GM12878 (cell line): Measurements from ENCODE around the gene DNMT3A. TPM values are rescaled to one million over a fixed set of nuclear protein-coding genes. Genes with fewer than 3 reads are reported as not detected.

Source experiments
- ATAC-seq: fragments of 200-7000 bp; cut with Tn5 transposase; 3 replicates; pipeline ENCODE4 v1.9.1; 2020; ENCODE audit warnings: mild to moderate bottlenecking, moderate library complexity
- BruUV-seq: library from RNA; stranded (reverse); fragments of 400-500 nt; replicated peaks from 2 replicates; lab custom pipeline; 2021; lab: Mats Ljungman, UMichigan
- CTCF ChIA-PET: fragments of 300-600 bp; sonication (Branson Sonifier 250); formaldehyde crosslinking; extraction: SDS; loops from one replicate; lab custom pipeline; 2021; ENCODE audit warnings: inconsistent platforms; lab: Yijun Ruan, JAX
- POLR2A ChIA-PET: fragments of 350-600 bp; formaldehyde crosslinking; extraction: SDS; loops from one replicate; lab custom pipeline; 2021; ENCODE audit warnings: inconsistent platforms; lab: Charles Lee
- RAD21 ChIA-PET: fragments of 300-600 bp; sonication (Branson Sonifier 250); formaldehyde crosslinking; loops from one replicate; lab custom pipeline; 2023; ENCODE audit warnings: antibody characterized with exemption; ENCODE audit not compliant: unreplicated experiment; lab: Charles Lee
- SMC1A ChIA-PET: fragments of 300-600 bp; sonication (Branson Sonifier 250); formaldehyde crosslinking; loops from one replicate; lab custom pipeline; 2023; ENCODE audit not compliant: unreplicated experiment, uncharacterized antibody; lab: Charles Lee
- DNase-seq: peaks from one replicate; pipeline ENCODE4 v3.0.0-alpha.2; 2011; ENCODE audit warnings: low read depth, low spot score
- FAIRE-seq: peaks from 3 replicates; lab custom pipeline; 2011; peaks lifted over from hg19 to GRCh38; lab: Jason Lieb, UNC
- H2AFZ ChIP-seq: 2 replicates; pipeline ENCODE4 v1.6.0; 2011; ENCODE audit warnings: low read depth, low read length, control low read depth; ENCODE audit not compliant: control insufficient read depth
- H3K27ac ChIP-seq: 2 replicates; pipeline ENCODE4 v1.5.1; 2011; ENCODE audit warnings: control low read depth; ENCODE audit not compliant: control insufficient read depth, insufficient read depth
- H3K27me3 ChIP-seq, 2 experiments: replicated peaks in 1 of 2; 2 replicates each; pipeline versions ENCODE4 v1.6.0 to v1.6.1; 2011; ENCODE audit warnings: low read length in 1 of 2; ENCODE audit not compliant: control insufficient read depth in 2 of 2, insufficient read depth in 2 of 2
- H3K36me3 ChIP-seq, 2 experiments: 2 replicates each; pipeline ENCODE4 v1.5.1; 2011; ENCODE audit warnings: low read length in 1 of 2; ENCODE audit not compliant: control insufficient read depth in 2 of 2, insufficient read depth in 2 of 2
- H3K4me1 ChIP-seq: 2 replicates; pipeline ENCODE4 v1.6.1; 2011; ENCODE audit warnings: mild to moderate bottlenecking, low read length, moderate library complexity, mixed read lengths; ENCODE audit not compliant: control insufficient read depth, insufficient read depth
- H3K4me2 ChIP-seq: 2 replicates; pipeline ENCODE4 v1.6.0; 2011; ENCODE audit warnings: control low read depth; ENCODE audit not compliant: control insufficient read depth, insufficient read depth
- H3K4me3 ChIP-seq: fragments of 200-600 bp; sonication (generic); 2 replicates; pipeline ENCODE4 v1.5.1; 2016
- H3K79me2 ChIP-seq: 2 replicates; pipeline ENCODE4 v1.6.0; 2011; ENCODE audit warnings: low read length; ENCODE audit not compliant: control insufficient read depth, insufficient read depth
- H3K9ac ChIP-seq: 2 replicates; pipeline ENCODE4 v1.8.0; 2011; ENCODE audit warnings: low read length, control low read depth, mixed read lengths; ENCODE audit not compliant: control insufficient read depth, insufficient read depth
- H3K9me3 ChIP-seq: replicated peaks from 3 replicates; pipeline ENCODE4 v1.5.1; 2011; ENCODE audit warnings: mild to moderate bottlenecking, low read length; ENCODE audit not compliant: control insufficient read depth, insufficient read depth
- H4K20me1 ChIP-seq: 2 replicates; pipeline ENCODE4 v1.6.0; 2011; ENCODE audit not compliant: control insufficient read depth, insufficient read depth
- EED ChIP-seq: sonication (generic); IDR thresholded peaks from 2 replicates; pipeline ENCODE4 v1.6.1; 2016; ENCODE audit warnings: antibody characterized with exemption, low read depth
- ESRRA ChIP-seq: IDR thresholded peaks from 2 replicates; pipeline ENCODE4 v1.6.1; 2012; ENCODE audit warnings: mild to moderate bottlenecking, low read length, improper control_type of control experiment
- GATAD2B ChIP-seq: fragments of 450-650 bp; conservative IDR thresholded peaks from 2 replicates; pipeline ENCODE4 v1.6.1; 2017; ENCODE audit warnings: low read depth, mild to moderate bottlenecking, moderate library complexity
- IKZF2 ChIP-seq, 2 experiments: fragments of 450-650 bp; IDR thresholded peaks; 2 replicates each; pipeline ENCODE4 v1.6.1; 2017; ENCODE audit warnings: mild to moderate bottlenecking in 2 of 2, moderate library complexity in 2 of 2
- NR2C2 ChIP-seq: IDR thresholded peaks from 2 replicates; pipeline ENCODE4 v1.6.1; 2011; ENCODE audit warnings: borderline replicate concordance, low read depth; ENCODE audit not compliant: control insufficient read depth, insufficient read length
- PRDM15 ChIP-seq: fragments of 450-650 bp; formaldehyde crosslinking; IDR thresholded peaks from 2 replicates; pipeline ENCODE4 v1.4.0; 2020; ENCODE audit warnings: mild to moderate bottlenecking, moderate library complexity
- RCOR1 ChIP-seq: conservative IDR thresholded peaks from 2 replicates; pipeline ENCODE4 v1.6.1; 2012; ENCODE audit warnings: low read depth, low read length, improper control_type of control experiment
- SUPT20H ChIP-seq: IDR thresholded peaks from 2 replicates; pipeline ENCODE4 v1.6.1; 2011; ENCODE audit warnings: low read depth, mild to moderate bottlenecking, low read length, moderate library complexity, borderline replicate concordance; ENCODE audit not compliant: control insufficient read depth
- SUZ12 ChIP-seq: fragments of 200-600 bp; sonication (generic); IDR thresholded peaks from one replicate; pipeline ENCODE4 v1.6.1; 2018; ENCODE audit warnings: antibody characterized with exemption, mild to moderate bottlenecking; ENCODE audit not compliant: unreplicated experiment
- TAF1 ChIP-seq: IDR thresholded peaks from 2 replicates; pipeline ENCODE4 v1.6.1; 2011; ENCODE audit warnings: mild to moderate bottlenecking, low read depth, low read length, borderline replicate concordance
- ZSCAN29 ChIP-seq: fragments of 450-650 bp; IDR thresholded peaks from 2 replicates; pipeline ENCODE4 v1.6.1; 2017; ENCODE audit warnings: mild to moderate bottlenecking, moderate library complexity
- ZZZ3 ChIP-seq: IDR thresholded peaks from 2 replicates; pipeline ENCODE4 v1.6.1; 2011; ENCODE audit warnings: low read depth; ENCODE audit not compliant: control insufficient read depth, insufficient read length
- WGBS: methylation state at CpG from one replicate; pipeline ENCODE4 v1.1.6; 2016; ENCODE audit warnings: low lambda C conversion rate; ENCODE audit not compliant: insufficient replicate concordance, insufficient coverage; ENCODE audit errors: missing lambda C conversion rate; 5-methylcytosine and 5-hydroxymethylcytosine counted together
- in situ Hi-C: fragments of 300-500 bp; cut with MboI; formaldehyde crosslinking; loops from 9 replicates; pipeline ENCODE4 v1.14.3; 2018; ENCODE audit warnings: mixed read lengths
- intact Hi-C: fragments of 100-400 bp; cut with micrococcal nuclease; formaldehyde crosslinking; loops from one replicate; pipeline ENCODE4 v1.14.2; 2022; ENCODE audit not compliant: unreplicated experiment
- polyA plus RNA-seq, 11 experiments: library from polyadenylated mRNA; depleted of rRNA in 4 of 11; unstranded in 6 of 11; stranded (reverse) in 5 of 11; fragments of >200 nt; fragmentation: Nextera tagmentation in 4 of 11; fragmentation: Illumina TruSeq in 1 of 11; extraction: Ambion mirVana in 4 of 11; extraction: Trizol in 1 of 11; gene quantifications; 1 replicate in 1 of 11; 2 replicates in 10 of 11; pipeline versions ENCODE4 v1.2.1 to v1.2.3, GENCODE V29; 2011 to 2016; ENCODE audit warnings: inconsistent platforms in 2 of 11, missing spikeins in 2 of 11, low read depth in 1 of 11
- total RNA-seq, 4 experiments: library from RNA; depleted of rRNA in 3 of 4; stranded (reverse); fragments of >200 nt in 3 of 4; fragmentation: Illumina TruSeq in 1 of 4; extraction: Trizol in 1 of 4; gene quantifications; 2 replicates each; pipeline versions ENCODE4 v1.2.1 to v1.2.3, GENCODE V29; 2013 to 2021

Gene DNMT3A
- total and polyA plus RNA-seq, 10 of the 15 experiments (the other 5 are each of a cell fraction or from before 2014, with no cell fraction given) = 7.4 to 51.6 (median 17.4) TPM

- WGBS = 86% methylated on average over 9 of the region's 9 CpGs
- H3K27ac ChIP-seq = no peak overlapping the region
- POLR2A ChIA-PET = interaction anchor here (1.2 kb wide), 1 partner anchor 8 kb away, joined by 4 read pairs; no protein-coding TSS in a partner anchor
- TF ChIP-seq PRDM15 (CRISPR knock-in tag) (no peak), GATAD2B (no peak), IKZF2 (IDR thresholded peaks at IDR 0.05) (no peak), TAF1 (no peak), SUZ12 (no peak), EED (no peak), RCOR1 (no peak), ZZZ3 (no peak), NR2C2 (no peak), SUPT20H (no peak), ESRRA (no peak), ZSCAN29 (no peak)
- intact Hi-C loops (no loop called here), in situ Hi-C loops (no loop called here)
- H2AFZ ChIP-seq = no peak overlapping the region
- no peaks in the 10 kb centered on the region for H3K36me3 ChIP-seq
- RAD21 ChIA-PET = no interaction called here
- CTCF ChIA-PET = interaction anchor here (1.2 to 8.6 kb wide), 3 partner anchors 10 to 91 kb away, joined by 3 to 126 read pairs (median 7); no protein-coding TSS in a partner anchor
- no peaks in the 10 kb centered on the region for H4K20me1 ChIP-seq
- no peaks in the 10 kb centered on the region for H3K9me3 ChIP-seq
- no peak for FAIRE-seq
- ATAC-seq = no peak
- H3K9ac ChIP-seq = no peak overlapping the region
- SMC1A ChIA-PET = interaction anchor here (1.1 to 3.1 kb wide), 2 partner anchors 51 to 69 kb away, joined by 4 to 13 read pairs; no protein-coding TSS in a partner anchor
- no TSS peak for BruUV-seq
- DNase-seq = no peak
- H3K4me2 ChIP-seq = no peak overlapping the region
- no peaks in the 10 kb centered on the region for H3K27me3 ChIP-seq
- no peak overlapping the region for H3K4me3 ChIP-seq
- H3K79me2 ChIP-seq = no peaks in the 10 kb centered on the region
- H3K4me1 ChIP-seq = peaks cover 9% of the 10 kb centered on the region
Measured at GRCh38 chr2:25367296-25367695, 25.6 kb upstream of the DNMT3A start.
